GM12878 (cell line): ENCODE results near the gene IL1RAPL1.

ENCODE experiments used
- BACH1 ChIP-seq: fragments of 450-650 bp; IDR thresholded peaks from 2 replicates; pipeline ENCODE4 v1.6.1; 2017; ENCODE audit warnings: mild to moderate bottlenecking, borderline replicate concordance
- CHD1 ChIP-seq: IDR thresholded peaks from 2 replicates; pipeline ENCODE4 v1.6.1; 2012; ENCODE audit warnings: low read depth, low read length, improper control_type of control experiment
- EZH2 ChIP-seq: IDR thresholded peaks from 2 replicates; pipeline ENCODE4 v1.6.1; 2012; ENCODE audit warnings: low read depth, mild to moderate bottlenecking, control low read depth, inconsistent platforms, low read length, borderline replicate concordance; ENCODE audit not compliant: control insufficient read depth
- GABPA ChIP-seq: IDR thresholded peaks from 2 replicates; pipeline ENCODE4 v1.6.1; 2014; ENCODE audit warnings: antibody characterized with exemption, low read depth, mild to moderate bottlenecking, inconsistent platforms
- MYC ChIP-seq: IDR thresholded peaks from 2 replicates; pipeline ENCODE4 v1.6.1; 2011; ENCODE audit warnings: mild to moderate bottlenecking, low read length, moderate library complexity, inconsistent platforms; ENCODE audit not compliant: insufficient read depth, insufficient replicate concordance, insufficient read length, severe bottlenecking
- POLR2AphosphoS2 ChIP-seq: IDR thresholded peaks from 2 replicates; pipeline ENCODE4 v1.6.1; 2011; ENCODE audit warnings: low read depth, mild to moderate bottlenecking, low read length, improper control_type of control experiment, moderate library complexity
- RAD21 ChIP-seq: IDR thresholded peaks from 2 replicates; pipeline ENCODE4 v1.6.1; 2011; ENCODE audit warnings: mild to moderate bottlenecking, low read depth, low read length, moderate library complexity; ENCODE audit not compliant: insufficient read depth
- RFX5 ChIP-seq: IDR thresholded peaks from 2 replicates; pipeline ENCODE4 v1.6.1; 2011; ENCODE audit warnings: low read depth, low read length, improper control_type of control experiment
- SIX5 ChIP-seq: IDR thresholded peaks from 2 replicates; pipeline ENCODE4 v1.6.1; 2011; ENCODE audit warnings: mild to moderate bottlenecking, low read depth, low read length, moderate library complexity; ENCODE audit not compliant: severe bottlenecking
- TF ChIP-seq, protein P1 (sequence below), 3 experiments: IDR thresholded peaks in 2 of 3; conservative IDR thresholded peaks in 1 of 3; 2 replicates each; pipeline ENCODE4 v1.5.1; 2011; ENCODE audit warnings: low read depth in 3 of 3, low read length in 3 of 3, mild to moderate bottlenecking in 3 of 3, control low read depth in 2 of 3, moderate library complexity in 2 of 3, inconsistent platforms in 1 of 3, mixed read lengths in 1 of 3; ENCODE audit not compliant: control insufficient read depth in 2 of 3, insufficient read depth in 1 of 3; ENCODE audit errors: extremely low read depth in 1 of 3
- TF ChIP-seq, protein P2 (sequence below): IDR thresholded peaks from 2 replicates; pipeline ENCODE4 v1.6.1; 2011; ENCODE audit warnings: borderline replicate concordance, low read depth, mild to moderate bottlenecking, moderate library complexity, mixed read lengths, low read length; ENCODE audit not compliant: insufficient read depth; ENCODE audit errors: extremely low read length
- TF ChIP-seq, protein P3 (sequence below): IDR thresholded peaks from 2 replicates; pipeline ENCODE4 v1.6.1; 2011; ENCODE audit warnings: low read depth, low read length, improper control_type of control experiment, borderline replicate concordance
- TF ChIP-seq, protein P4 (sequence below): IDR thresholded peaks from 2 replicates; pipeline ENCODE4 v1.6.1; 2012; ENCODE audit warnings: mild to moderate bottlenecking, low read depth, low read length

DNA sequence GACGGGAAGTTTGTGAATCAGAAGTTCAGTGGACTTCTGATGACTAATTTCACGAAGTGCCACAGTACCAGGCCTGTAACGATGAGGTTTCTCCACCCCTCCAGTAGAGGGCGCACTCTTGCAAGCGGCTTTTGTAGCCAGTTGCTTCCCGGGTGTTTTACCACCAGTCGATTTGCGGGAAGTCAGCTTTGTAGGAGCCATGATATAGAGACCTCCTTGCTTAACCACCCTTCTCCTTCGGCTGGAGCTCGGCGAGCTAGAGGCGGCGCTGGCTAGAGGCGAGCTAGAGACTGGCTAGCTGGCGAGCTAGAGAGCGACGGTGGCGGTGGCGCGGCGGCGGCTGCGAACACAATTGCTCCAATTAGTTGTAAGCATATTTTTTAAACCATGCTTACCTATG lies 72.0 kb downstream of the IL1RAPL1 start:
- TF ChIP-seq, protein P1, sequence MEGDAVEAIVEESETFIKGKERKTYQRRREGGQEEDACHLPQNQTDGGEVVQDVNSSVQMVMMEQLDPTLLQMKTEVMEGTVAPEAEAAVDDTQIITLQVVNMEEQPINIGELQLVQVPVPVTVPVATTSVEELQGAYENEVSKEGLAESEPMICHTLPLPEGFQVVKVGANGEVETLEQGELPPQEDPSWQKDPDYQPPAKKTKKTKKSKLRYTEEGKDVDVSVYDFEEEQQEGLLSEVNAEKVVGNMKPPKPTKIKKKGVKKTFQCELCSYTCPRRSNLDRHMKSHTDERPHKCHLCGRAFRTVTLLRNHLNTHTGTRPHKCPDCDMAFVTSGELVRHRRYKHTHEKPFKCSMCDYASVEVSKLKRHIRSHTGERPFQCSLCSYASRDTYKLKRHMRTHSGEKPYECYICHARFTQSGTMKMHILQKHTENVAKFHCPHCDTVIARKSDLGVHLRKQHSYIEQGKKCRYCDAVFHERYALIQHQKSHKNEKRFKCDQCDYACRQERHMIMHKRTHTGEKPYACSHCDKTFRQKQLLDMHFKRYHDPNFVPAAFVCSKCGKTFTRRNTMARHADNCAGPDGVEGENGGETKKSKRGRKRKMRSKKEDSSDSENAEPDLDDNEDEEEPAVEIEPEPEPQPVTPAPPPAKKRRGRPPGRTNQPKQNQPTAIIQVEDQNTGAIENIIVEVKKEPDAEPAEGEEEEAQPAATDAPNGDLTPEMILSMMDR (IDR thresholded peaks at IDR 0.05 in 2 of 3, conservative IDR thresholded peaks at IDR 0.05 in 1 of 3; ENCODE audit: control insufficient read depth in 2 of 3, extremely low read depth in 1 of 3, insufficient read depth in 1 of 3, low read depth in 3 of 3, low read length in 3 of 3): peak; percentile 25 to 59 (median 37); a peak in 4 of 6 replicates
- TF ChIP-seq GABPA (no peak), BACH1 (no peak), SIX5 (no peak), RFX5 (no peak), POLR2AphosphoS2 (no peak), RAD21 (no peak), CHD1 (no peak), EZH2 (no peak), MYC (no peak)
- TF ChIP-seq, protein P2, sequence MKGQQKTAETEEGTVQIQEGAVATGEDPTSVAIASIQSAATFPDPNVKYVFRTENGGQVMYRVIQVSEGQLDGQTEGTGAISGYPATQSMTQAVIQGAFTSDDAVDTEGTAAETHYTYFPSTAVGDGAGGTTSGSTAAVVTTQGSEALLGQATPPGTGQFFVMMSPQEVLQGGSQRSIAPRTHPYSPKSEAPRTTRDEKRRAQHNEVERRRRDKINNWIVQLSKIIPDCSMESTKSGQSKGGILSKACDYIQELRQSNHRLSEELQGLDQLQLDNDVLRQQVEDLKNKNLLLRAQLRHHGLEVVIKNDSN: no peak
- TF ChIP-seq, protein P3, sequence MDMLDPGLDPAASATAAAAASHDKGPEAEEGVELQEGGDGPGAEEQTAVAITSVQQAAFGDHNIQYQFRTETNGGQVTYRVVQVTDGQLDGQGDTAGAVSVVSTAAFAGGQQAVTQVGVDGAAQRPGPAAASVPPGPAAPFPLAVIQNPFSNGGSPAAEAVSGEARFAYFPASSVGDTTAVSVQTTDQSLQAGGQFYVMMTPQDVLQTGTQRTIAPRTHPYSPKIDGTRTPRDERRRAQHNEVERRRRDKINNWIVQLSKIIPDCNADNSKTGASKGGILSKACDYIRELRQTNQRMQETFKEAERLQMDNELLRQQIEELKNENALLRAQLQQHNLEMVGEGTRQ: no peak
- TF ChIP-seq, protein P4, sequence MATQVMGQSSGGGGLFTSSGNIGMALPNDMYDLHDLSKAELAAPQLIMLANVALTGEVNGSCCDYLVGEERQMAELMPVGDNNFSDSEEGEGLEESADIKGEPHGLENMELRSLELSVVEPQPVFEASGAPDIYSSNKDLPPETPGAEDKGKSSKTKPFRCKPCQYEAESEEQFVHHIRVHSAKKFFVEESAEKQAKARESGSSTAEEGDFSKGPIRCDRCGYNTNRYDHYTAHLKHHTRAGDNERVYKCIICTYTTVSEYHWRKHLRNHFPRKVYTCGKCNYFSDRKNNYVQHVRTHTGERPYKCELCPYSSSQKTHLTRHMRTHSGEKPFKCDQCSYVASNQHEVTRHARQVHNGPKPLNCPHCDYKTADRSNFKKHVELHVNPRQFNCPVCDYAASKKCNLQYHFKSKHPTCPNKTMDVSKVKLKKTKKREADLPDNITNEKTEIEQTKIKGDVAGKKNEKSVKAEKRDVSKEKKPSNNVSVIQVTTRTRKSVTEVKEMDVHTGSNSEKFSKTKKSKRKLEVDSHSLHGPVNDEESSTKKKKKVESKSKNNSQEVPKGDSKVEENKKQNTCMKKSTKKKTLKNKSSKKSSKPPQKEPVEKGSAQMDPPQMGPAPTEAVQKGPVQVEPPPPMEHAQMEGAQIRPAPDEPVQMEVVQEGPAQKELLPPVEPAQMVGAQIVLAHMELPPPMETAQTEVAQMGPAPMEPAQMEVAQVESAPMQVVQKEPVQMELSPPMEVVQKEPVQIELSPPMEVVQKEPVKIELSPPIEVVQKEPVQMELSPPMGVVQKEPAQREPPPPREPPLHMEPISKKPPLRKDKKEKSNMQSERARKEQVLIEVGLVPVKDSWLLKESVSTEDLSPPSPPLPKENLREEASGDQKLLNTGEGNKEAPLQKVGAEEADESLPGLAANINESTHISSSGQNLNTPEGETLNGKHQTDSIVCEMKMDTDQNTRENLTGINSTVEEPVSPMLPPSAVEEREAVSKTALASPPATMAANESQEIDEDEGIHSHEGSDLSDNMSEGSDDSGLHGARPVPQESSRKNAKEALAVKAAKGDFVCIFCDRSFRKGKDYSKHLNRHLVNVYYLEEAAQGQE: no peak
